ENCODE results near the gene TENM4.

The TENM4 gene

GRCh38 chr11:78666675-78667160 is 774.1 kb downstream of the TENM4 start:
- peak; percentile 82 for DNase-seq

GRCh38 chr11:78664636-78665035 is 776.2 kb downstream of the TENM4 start:
- DNase-seq = no peak

GRCh38 chr11:78662811-78663210 is 778.0 kb downstream of the TENM4 start:
- DNase-seq = no peak

DNA sequence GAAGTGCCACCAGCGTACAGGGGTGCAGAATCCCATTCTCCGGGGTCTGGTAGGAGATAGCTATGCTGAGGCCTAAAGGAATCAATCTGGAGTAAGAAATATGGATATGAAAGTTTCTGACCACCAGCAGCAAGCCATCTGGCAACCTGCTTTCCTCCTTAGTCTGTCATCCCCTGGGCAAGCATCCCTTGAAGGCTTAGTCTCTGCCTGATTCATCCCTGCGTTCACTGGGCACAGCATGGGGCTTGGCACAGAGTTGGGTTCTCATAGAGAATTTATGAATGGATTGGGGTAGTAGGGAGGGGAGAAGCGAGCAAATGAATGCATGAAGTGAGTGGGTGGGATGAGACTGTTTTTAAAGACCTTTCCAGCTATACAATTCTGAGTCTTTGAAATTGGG is 780.4 kb downstream of the TENM4 start:
- DNase-seq = peak; percentile 23

DNA sequence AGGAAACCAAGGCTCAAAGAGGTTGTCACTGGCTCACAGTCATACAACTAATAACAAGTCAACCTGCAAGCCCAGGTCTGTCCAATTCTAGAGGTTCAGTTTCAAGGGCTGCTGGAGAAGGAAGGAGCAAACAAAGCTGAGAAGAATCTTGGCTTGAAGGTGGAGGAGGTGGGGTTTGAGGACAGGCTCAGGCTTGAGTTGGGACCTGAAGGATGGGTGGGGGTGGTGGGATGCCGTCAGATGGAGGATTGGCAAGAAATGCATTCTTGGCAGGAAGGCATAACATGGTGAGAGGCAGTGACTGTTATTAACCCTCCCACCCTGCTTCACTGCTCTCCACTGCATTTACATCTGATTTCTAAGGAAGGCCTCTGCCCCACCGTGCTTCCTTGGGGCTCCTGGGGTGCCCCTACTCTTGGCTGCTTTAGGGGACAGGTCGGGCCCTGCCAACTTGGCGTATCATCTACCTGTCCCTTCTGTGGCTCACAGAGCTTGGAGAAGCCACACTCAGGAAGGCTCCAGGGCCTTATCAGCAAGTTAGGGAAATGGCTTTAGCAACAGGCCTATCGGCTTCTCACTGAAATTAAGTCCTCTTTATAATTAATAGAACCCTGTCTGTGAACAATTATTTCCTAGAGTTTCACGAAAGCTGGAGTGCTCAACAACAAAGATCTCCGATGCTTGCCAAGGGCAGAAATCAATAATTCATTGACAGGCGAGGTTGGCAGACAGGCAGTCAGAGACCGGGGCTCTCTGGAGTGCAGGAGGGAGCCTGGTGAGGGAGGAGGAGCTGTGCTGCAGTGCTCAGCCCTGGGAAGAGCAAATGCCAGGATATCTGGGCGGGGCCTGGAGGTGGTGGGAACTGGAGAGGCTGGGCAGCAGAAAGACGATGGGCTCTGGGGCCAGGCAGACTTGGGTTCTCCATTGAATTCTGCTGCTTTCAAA is 781.2 kb downstream of the TENM4 start:
- no peak for DNase-seq

GRCh38 chr11:78657968-78658839 is 782.6 kb downstream of the TENM4 start:
- no peak for DNase-seq

GRCh38 chr11:78657441-78657840 is 783.4 kb downstream of the TENM4 start:
- DNase-seq = no peak

- DNase-seq = no peak
These were observed 783.8 kb downstream of the TENM4 start for GRCh38 chr11:78656984-78657383.

DNA sequence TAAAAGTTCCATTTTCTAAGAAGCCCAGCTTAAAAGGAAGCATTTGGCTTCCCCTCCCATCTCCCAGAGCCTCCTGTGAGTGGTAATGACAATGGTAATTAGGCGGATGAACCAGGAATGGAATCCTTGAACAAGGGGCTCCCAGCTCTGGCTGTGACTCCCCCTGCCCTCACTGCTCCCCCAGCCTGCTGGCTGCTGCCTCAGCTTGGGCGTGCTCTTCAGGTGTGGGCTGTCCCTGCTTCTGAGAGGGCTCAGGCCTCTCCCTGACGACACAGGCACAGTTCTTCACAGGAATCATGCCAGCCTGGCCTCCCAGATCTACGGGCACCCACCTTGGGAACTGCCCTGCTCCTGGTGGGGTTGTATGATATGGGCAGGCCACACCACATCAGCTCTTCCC is 784.5 kb downstream of the TENM4 start:
- DNase-seq = no peak

GRCh38 chr11:78655561-78655960 is 785.3 kb downstream of the TENM4 start:
- no peak for DNase-seq

DNA sequence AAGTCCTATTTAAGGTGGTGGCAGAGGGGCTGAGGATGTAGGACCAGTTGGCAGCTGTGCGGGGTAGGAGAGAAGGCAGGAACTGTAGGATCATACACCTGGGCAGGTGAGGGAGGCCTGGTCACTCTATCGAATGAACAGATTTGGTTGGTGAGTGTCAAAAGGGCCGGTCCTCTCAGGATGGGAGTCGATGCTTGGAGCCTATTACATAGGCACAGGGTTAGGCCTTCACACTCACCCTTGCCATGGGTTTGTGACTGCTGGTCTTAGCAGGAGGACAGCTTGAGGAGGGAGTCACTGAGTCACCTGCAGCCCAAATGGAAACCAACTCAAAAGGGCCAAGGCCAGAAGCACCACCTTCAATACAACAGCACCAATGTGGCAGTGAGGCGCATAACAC is 786.0 kb downstream of the TENM4 start:
- DNase-seq = no peak

DNA sequence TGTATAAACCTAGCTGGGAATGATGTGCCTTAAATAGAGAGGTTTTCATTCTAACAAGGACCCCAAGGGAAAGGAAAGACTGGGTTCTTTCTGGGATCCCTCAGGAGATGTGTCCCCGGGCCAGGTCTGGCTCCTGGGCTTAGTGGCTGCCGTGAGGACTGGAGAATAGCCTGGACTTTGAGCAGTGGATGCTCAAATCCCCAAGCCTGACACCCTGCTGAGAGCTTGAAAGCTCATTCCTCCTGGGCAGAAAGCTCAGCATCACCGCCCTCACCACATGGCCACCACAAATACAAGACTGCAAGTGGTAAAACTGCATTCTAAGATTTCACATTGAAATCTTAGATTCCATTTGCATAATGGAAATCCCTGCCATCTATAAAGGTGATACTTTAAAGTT is 786.8 kb downstream of the TENM4 start:
- DNase-seq = no peak

- no peak for DNase-seq
These were observed 787.4 kb downstream of the TENM4 start for GRCh38 chr11:78653294-78653909.

DNA sequence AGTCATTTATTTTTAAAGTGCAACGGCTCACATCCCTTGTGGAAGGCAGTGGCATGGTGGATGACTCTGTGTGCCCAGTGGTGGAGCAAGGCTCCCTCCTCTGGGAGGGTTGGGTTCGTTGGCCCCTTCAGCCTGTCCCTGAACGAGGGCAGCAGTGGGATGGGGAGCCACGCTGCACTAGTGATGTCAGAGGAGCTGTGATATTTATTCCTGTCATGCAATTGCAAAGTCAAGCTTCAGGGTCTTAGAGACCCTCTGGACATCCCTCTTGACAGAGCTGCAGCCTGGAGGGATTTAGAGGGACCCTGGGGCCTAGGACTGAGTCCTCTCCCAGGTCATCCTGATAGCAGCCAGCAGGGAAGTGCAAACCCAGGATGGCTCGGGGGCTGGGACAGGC is 788.0 kb downstream of the TENM4 start:
- no peak for DNase-seq

DNA sequence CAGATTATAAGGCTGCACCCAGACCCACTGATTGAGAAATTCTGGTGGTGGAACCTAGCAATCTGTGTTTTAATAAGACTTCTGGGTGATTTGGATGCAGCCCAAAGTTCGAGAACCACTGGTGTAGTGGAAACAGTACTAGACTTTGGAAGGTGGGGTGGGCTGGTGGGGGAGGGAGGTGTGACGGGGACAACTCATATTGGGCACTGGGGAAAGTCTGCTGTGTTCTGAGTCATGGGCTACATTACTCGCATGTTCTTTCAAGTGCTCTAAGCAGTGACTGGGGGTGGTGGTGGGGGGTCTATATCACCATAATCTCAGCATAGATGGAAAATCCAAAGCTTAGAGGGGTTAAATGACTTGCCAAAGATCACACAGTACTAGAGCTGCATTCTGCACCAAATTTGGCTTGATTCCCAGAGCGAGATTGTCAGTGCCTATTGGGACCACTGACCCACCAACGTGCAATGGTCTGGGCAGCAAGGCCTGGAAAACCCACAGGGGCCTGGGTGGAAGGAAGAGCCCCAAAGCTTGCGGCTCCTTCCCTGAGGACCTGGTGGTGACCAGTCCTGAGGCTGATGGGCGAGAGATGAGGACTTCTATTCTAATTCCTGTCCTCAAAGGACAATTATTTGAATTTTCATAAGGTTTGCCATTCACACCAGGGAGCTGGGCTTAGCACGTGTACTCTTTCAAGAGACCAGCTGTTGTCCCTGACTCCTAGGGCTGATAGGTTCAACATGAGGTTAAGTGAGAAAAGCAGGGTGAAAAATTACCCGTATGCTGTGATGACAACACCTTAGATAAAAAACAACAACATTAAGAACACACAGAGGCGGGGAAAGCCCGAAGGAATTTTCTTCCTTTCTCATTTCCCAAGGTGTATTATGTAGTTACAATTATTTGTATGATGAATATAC is 788.6 kb downstream of the TENM4 start:
- no peak for DNase-seq

DNA sequence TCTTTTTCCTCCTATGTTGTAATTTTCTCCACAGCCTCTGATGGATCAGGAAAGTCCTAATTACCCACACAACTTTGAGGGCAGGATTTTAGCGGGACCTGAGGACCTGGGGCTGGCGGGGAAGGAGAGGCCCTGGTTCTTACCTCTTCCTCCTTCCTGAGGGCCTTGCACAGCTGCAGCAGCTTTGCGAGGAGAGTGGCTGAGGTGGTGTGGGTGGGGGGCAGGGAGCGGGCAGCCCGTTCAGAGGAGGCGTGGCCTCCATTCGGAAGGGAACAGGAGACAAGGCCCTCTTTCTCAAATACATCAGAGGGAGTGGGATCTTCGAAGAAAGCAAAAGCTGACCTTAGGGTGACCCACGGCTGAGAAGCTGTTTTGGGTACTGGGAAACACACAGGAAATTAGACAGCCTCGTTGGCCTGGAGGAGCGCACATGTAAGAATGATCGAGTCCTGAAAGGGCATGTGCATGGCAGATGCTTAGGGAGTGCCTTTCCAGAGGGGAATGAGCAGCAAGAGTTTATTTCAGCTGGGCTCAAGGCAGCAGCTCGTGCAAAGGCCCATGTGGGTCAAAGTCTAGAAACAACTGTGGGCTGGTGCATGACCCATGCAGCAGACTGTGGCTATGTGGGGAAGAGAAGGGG is 789.6 kb downstream of the TENM4 start:
- DNase-seq = peak; percentile 20

- no peak for DNase-seq
These were observed 791.2 kb downstream of the TENM4 start for GRCh38 chr11:78649361-78650215.

- DNase-seq = no peak
These were observed 792.6 kb downstream of the TENM4 start for GRCh38 chr11:78647986-78648875.

GRCh38 chr11:78647266-78647915 is 793.4 kb downstream of the TENM4 start:
- DNase-seq = no peak
